SKM-1 (cell line): ENCODE data around the gene SPATA13.

ENCODE experiments used
- DNase-seq: peaks from one replicate; lab custom pipeline; 2025; ENCODE audit not compliant: unreplicated experiment; lab: John Stamatoyannopoulos, UW

The SPATA13 gene

GRCh38 chr13:24353736-24354135, 193.2 kb downstream of the SPATA13 start:
- no peak for DNase-seq

DNA sequence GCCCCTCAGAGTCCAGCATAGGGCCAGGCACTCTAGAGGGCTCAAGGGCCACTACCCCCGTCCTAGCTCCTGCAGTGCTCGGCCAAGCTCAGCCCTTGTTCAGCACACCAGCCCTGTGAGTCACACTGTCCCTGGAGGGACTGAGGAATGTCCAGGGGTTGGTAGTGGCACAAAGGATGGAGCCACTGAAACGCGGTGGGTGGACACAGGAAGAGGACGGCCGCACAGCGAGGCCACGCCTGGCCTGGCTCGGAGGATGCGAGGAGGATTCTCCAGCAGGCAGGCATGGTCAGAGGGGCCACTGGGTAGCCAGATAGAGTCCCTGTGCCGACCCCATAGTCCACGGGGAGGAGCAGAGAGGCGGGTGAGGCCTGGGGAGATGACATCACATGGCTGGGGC, 194.6 kb downstream of the SPATA13 start:
- DNase-seq: no peak

GRCh38 chr13:24356270-24356669, 195.8 kb downstream of the SPATA13 start:
- no peak for DNase-seq
